T47D (cell line): ENCODE measurements around the gene GDPD5.

ENCODE experiments used
- DNase-seq, 2 experiments: peaks; one replicate each; pipeline versions ENCODE4 v3.0.0 to v3.0.0-alpha.2; 2011 to 2012; ENCODE audit warnings: low read depth in 1 of 2, low spot score in 1 of 2
- JUND ChIP-seq: IDR thresholded peaks from 2 replicates; pipeline ENCODE4 v1.6.1; 2012; ENCODE audit warnings: low read depth
- in situ Hi-C: cut with HindIII; loops from 2 replicates; pipeline ENCODE4 v1.10.0; 2016; ENCODE audit warnings: low sequenced_read_pairs, low pct_unique_long_range_greater_than_20kb

The GDPD5 gene

GRCh38 chr11:75525433-75526191, at the start of gene GDPD5:
Gene GDPD5, minus strand, starts transcription at chr11:75525941. Its CDS starts 48,206 bp downstream, at chr11:75477735.
- DNase-seq = peak; percentile 94 to 99
- in situ Hi-C loops = no loop called here
- TF ChIP-seq JUND = no peak

- no peak for DNase-seq
- TF ChIP-seq JUND = no peak
- in situ Hi-C loops = no loop called here
Measured at GRCh38 chr11:75574698-75575602, 49.2 kb upstream of the GDPD5 start.

GRCh38 chr11:75572744-75573143, 47.0 kb upstream of the GDPD5 start:
- in situ Hi-C loops = no loop called here
- no peak for DNase-seq
- TF ChIP-seq JUND = no peak

GRCh38 chr11:75571625-75572024, 45.9 kb upstream of the GDPD5 start:
- in situ Hi-C loops = no loop called here
- no peak for TF ChIP-seq JUND
- no peak for DNase-seq

GRCh38 chr11:75570559-75571139, 44.9 kb upstream of the GDPD5 start:
- no peak for DNase-seq
- no peak for TF ChIP-seq JUND
- in situ Hi-C loops = no loop called here

- no peak for TF ChIP-seq JUND
- DNase-seq = no peak
- in situ Hi-C loops = no loop called here
Measured at GRCh38 chr11:75568616-75569219, 43.0 kb upstream of the GDPD5 start.

GRCh38 chr11:75567971-75568370, 42.2 kb upstream of the GDPD5 start:
- no peak for TF ChIP-seq JUND
- in situ Hi-C loops = no loop called here
- DNase-seq = no peak

GRCh38 chr11:75566763-75567279, 41.1 kb upstream of the GDPD5 start:
- DNase-seq = no peak
- in situ Hi-C loops = no loop called here
- TF ChIP-seq JUND = no peak

GRCh38 chr11:75565916-75566762, 40.4 kb upstream of the GDPD5 start:
- TF ChIP-seq JUND = no peak
- in situ Hi-C loops = no loop called here
- no peak for DNase-seq

- TF ChIP-seq JUND = no peak
- no peak for DNase-seq
- in situ Hi-C loops = no loop called here
Measured at GRCh38 chr11:75565221-75565814, 39.6 kb upstream of the GDPD5 start.

- in situ Hi-C loops = no loop called here
- no peak for DNase-seq
- TF ChIP-seq JUND = no peak
Measured at GRCh38 chr11:75563978-75564552, 38.3 kb upstream of the GDPD5 start.
